Measurements from ENCODE around the gene MMP3. TPM values are rescaled to one million over a fixed set of nuclear protein-coding genes. Genes with fewer than 3 reads are reported as not detected.

The MMP3 gene
- total and polyA plus RNA-seq, 2 experiments from 2014 or later = 0.68 TPM; not detected in 1

DNA sequence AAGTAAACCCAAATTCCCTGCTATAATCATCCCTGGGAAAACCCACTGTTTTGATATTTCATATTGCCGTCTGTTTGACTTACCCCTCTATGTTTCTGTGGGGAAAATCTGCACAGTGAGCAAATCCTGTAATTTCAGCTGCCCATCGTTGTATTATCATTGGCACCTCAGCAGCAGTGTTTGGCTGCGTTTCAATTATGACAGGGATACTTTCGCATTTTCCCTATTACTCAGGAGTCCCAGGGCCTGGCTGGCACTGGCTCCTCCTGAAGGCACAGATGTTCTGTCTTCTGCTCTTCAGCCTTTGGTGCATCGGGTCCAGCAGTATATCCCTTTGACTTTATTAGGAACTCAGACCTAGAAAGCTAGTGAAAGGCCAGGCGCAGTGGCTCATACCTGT, 43.6 kb upstream of the MMP3 start:
- Histone ChIP-seq H3K36me3 (ENCODE audit: insufficient read depth) (no peaks in the 10 kb centered on the region), H4K20me1 (replicated peaks; ENCODE audit: insufficient read depth) (no peaks in the 10 kb centered on the region), H3K4me2 (no peak overlapping the region), H3K4me1 (ENCODE audit: insufficient read depth) (no peaks in the 10 kb centered on the region), H3F3A (replicated peaks; ENCODE audit: low read depth) (no peaks in the 10 kb centered on the region), H3K79me2 (replicated peaks; ENCODE audit: insufficient read depth) (no peaks in the 10 kb centered on the region), H3K27ac (ENCODE audit: low read depth) (no peak overlapping the region), H3K4me3 (no peak overlapping the region), H3K27me3 (ENCODE audit: insufficient read depth) (no peaks in the 10 kb centered on the region), H2AFZ (no peak overlapping the region), H3K9me2 (ENCODE audit: insufficient read depth) (0 out of 2 replicates have a peak, but pooled peaks cover 6% of the 10 kb centered on the region)
- H3K27me3 Mint-ChIP-seq (ENCODE audit: insufficient read depth, low read depth, poor library complexity) = peaks cover 1% of the 10 kb centered on the region
- no peaks in the 10 kb centered on the region for H3K36me3 Mint-ChIP-seq (ENCODE audit: low read depth)
- DNase-seq (ENCODE audit: low spot score) = no peak
- no peaks in the 10 kb centered on the region for H3K4me1 Mint-ChIP-seq
- H3K4me3 Mint-ChIP-seq = no peak overlapping the region
- no peak overlapping the region for H3K27ac Mint-ChIP-seq
- no peak for ATAC-seq
- TF ChIP-seq, protein P1, sequence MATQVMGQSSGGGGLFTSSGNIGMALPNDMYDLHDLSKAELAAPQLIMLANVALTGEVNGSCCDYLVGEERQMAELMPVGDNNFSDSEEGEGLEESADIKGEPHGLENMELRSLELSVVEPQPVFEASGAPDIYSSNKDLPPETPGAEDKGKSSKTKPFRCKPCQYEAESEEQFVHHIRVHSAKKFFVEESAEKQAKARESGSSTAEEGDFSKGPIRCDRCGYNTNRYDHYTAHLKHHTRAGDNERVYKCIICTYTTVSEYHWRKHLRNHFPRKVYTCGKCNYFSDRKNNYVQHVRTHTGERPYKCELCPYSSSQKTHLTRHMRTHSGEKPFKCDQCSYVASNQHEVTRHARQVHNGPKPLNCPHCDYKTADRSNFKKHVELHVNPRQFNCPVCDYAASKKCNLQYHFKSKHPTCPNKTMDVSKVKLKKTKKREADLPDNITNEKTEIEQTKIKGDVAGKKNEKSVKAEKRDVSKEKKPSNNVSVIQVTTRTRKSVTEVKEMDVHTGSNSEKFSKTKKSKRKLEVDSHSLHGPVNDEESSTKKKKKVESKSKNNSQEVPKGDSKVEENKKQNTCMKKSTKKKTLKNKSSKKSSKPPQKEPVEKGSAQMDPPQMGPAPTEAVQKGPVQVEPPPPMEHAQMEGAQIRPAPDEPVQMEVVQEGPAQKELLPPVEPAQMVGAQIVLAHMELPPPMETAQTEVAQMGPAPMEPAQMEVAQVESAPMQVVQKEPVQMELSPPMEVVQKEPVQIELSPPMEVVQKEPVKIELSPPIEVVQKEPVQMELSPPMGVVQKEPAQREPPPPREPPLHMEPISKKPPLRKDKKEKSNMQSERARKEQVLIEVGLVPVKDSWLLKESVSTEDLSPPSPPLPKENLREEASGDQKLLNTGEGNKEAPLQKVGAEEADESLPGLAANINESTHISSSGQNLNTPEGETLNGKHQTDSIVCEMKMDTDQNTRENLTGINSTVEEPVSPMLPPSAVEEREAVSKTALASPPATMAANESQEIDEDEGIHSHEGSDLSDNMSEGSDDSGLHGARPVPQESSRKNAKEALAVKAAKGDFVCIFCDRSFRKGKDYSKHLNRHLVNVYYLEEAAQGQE (IDR thresholded peaks at IDR 0.05; ENCODE audit: unreplicated experiment) = no peak
- TF ChIP-seq, protein P2, sequence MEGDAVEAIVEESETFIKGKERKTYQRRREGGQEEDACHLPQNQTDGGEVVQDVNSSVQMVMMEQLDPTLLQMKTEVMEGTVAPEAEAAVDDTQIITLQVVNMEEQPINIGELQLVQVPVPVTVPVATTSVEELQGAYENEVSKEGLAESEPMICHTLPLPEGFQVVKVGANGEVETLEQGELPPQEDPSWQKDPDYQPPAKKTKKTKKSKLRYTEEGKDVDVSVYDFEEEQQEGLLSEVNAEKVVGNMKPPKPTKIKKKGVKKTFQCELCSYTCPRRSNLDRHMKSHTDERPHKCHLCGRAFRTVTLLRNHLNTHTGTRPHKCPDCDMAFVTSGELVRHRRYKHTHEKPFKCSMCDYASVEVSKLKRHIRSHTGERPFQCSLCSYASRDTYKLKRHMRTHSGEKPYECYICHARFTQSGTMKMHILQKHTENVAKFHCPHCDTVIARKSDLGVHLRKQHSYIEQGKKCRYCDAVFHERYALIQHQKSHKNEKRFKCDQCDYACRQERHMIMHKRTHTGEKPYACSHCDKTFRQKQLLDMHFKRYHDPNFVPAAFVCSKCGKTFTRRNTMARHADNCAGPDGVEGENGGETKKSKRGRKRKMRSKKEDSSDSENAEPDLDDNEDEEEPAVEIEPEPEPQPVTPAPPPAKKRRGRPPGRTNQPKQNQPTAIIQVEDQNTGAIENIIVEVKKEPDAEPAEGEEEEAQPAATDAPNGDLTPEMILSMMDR (conservative IDR thresholded peaks at IDR 0.05; ENCODE audit: low read depth in 2 of 2) = no peak
- TF ChIP-seq, protein P3, sequence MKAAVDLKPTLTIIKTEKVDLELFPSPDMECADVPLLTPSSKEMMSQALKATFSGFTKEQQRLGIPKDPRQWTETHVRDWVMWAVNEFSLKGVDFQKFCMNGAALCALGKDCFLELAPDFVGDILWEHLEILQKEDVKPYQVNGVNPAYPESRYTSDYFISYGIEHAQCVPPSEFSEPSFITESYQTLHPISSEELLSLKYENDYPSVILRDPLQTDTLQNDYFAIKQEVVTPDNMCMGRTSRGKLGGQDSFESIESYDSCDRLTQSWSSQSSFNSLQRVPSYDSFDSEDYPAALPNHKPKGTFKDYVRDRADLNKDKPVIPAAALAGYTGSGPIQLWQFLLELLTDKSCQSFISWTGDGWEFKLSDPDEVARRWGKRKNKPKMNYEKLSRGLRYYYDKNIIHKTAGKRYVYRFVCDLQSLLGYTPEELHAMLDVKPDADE (IDR thresholded peaks at IDR 0.05) = no peak
- TF ChIP-seq ZNF114 (CRISPR knock-in tag; IDR thresholded peaks at IDR 0.05) (no peak), STAT1 (IDR thresholded peaks at IDR 0.05; ENCODE audit: unreplicated experiment) (no peak), CREB1 (CRISPR knock-in tag; IDR thresholded peaks at IDR 0.05; ENCODE audit: low read depth) (no peak), POLR2AphosphoS5 (IDR thresholded peaks at IDR 0.05; ENCODE audit: low read depth) (no peak), EZH2phosphoT487 (IDR thresholded peaks at IDR 0.05; ENCODE audit: unreplicated experiment) (no peak), NANOG (IDR thresholded peaks at IDR 0.05; ENCODE audit: borderline replicate concordance) (no peak), EZH2 (IDR thresholded peaks at IDR 0.05; ENCODE audit: low read depth, unreplicated experiment) (no peak), JUNB (IDR thresholded peaks at IDR 0.05; ENCODE audit: unreplicated experiment) (no peak), ZNF331 (CRISPR knock-in tag; IDR thresholded peaks at IDR 0.05; ENCODE audit: low read depth) (no peak)
- TF ChIP-seq, protein P4, sequence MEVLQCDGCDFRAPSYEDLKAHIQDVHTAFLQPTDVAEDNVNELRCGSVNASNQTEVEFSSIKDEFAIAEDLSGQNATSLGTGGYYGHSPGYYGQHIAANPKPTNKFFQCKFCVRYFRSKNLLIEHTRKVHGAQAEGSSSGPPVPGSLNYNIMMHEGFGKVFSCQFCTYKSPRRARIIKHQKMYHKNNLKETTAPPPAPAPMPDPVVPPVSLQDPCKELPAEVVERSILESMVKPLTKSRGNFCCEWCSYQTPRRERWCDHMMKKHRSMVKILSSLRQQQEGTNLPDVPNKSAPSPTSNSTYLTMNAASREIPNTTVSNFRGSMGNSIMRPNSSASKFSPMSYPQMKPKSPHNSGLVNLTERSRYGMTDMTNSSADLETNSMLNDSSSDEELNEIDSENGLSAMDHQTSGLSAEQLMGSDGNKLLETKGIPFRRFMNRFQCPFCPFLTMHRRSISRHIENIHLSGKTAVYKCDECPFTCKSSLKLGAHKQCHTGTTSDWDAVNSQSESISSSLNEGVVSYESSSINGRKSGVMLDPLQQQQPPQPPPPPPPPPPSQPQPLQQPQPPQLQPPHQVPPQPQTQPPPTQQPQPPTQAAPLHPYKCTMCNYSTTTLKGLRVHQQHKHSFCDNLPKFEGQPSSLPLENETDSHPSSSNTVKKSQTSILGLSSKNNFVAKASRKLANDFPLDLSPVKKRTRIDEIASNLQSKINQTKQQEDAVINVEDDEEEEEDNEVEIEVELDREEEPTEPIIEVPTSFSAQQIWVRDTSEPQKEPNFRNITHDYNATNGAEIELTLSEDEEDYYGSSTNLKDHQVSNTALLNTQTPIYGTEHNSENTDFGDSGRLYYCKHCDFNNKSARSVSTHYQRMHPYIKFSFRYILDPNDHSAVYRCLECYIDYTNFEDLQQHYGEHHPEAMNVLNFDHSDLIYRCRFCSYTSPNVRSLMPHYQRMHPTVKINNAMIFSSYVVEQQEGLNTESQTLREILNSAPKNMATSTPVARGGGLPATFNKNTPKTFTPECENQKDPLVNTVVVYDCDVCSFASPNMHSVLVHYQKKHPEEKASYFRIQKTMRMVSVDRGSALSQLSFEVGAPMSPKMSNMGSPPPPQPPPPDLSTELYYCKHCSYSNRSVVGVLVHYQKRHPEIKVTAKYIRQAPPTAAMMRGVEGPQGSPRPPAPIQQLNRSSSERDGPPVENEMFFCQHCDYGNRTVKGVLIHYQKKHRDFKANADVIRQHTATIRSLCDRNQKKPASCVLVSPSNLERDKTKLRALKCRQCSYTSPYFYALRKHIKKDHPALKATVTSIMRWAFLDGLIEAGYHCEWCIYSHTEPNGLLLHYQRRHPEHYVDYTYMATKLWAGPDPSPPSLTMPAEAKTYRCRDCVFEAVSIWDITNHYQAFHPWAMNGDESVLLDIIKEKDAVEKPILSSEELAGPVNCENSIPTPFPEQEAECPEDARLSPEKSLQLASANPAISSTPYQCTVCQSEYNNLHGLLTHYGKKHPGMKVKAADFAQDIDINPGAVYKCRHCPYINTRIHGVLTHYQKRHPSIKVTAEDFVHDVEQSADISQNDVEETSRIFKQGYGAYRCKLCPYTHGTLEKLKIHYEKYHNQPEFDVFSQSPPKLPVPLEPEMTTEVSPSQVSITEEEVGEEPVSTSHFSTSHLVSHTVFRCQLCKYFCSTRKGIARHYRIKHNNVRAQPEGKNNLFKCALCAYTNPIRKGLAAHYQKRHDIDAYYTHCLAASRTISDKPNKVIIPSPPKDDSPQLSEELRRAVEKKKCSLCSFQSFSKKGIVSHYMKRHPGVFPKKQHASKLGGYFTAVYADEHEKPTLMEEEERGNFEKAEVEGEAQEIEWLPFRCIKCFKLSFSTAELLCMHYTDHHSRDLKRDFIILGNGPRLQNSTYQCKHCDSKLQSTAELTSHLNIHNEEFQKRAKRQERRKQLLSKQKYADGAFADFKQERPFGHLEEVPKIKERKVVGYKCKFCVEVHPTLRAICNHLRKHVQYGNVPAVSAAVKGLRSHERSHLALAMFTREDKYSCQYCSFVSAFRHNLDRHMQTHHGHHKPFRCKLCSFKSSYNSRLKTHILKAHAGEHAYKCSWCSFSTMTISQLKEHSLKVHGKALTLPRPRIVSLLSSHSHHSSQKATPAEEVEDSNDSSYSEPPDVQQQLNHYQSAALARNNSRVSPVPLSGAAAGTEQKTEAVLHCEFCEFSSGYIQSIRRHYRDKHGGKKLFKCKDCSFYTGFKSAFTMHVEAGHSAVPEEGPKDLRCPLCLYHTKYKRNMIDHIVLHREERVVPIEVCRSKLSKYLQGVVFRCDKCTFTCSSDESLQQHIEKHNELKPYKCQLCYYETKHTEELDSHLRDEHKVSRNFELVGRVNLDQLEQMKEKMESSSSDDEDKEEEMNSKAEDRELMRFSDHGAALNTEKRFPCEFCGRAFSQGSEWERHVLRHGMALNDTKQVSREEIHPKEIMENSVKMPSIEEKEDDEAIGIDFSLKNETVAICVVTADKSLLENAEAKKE (CRISPR knock-in tag; IDR thresholded peaks at IDR 0.05) = no peak
- no peaks in the 10 kb centered on the region for H3K9me3 Mint-ChIP-seq

Measured in GM23338 (cell line).